H1 (cell line): ENCODE data around the gene DIAPH1. TPM values are rescaled to one million over a fixed set of nuclear protein-coding genes. Genes with fewer than 3 reads are reported as not detected.

Experiments used
- BACH1 ChIP-seq: IDR thresholded peaks from 2 replicates; pipeline ENCODE4 v1.6.1; 2012; ENCODE audit warnings: low read length, improper control_type of control experiment
- BRCA1 ChIP-seq: IDR thresholded peaks from 2 replicates; pipeline ENCODE4 v1.6.1; 2012; ENCODE audit warnings: low read depth, low read length, improper control_type of control experiment
- EGR1 ChIP-seq: IDR thresholded peaks from 2 replicates; pipeline ENCODE4 v1.6.1; 2011; ENCODE audit warnings: low read depth, low read length, borderline replicate concordance
- GTF2F1 ChIP-seq: IDR thresholded peaks from 2 replicates; pipeline ENCODE4 v1.6.1; 2012; ENCODE audit warnings: low read depth, low read length, improper control_type of control experiment, borderline replicate concordance
- JUND ChIP-seq: IDR thresholded peaks from 2 replicates; pipeline ENCODE4 v1.6.1; 2011; ENCODE audit warnings: mild to moderate bottlenecking, improper control_type of control experiment, low read length
- KDM5A ChIP-seq: fragments of 200-600 bp; IDR thresholded peaks from 2 replicates; pipeline ENCODE4 v1.7.1; 2012; ENCODE audit warnings: mild to moderate bottlenecking, low read length, inconsistent platforms, mixed read lengths
- MAFK ChIP-seq: IDR thresholded peaks from 2 replicates; pipeline ENCODE4 v1.6.1; 2012; ENCODE audit warnings: low read depth, mild to moderate bottlenecking, improper control_type of control experiment, low read length
- RBBP5 ChIP-seq: IDR thresholded peaks from 2 replicates; pipeline ENCODE4 v1.7.1; 2012; ENCODE audit warnings: low read depth, mild to moderate bottlenecking, inconsistent platforms, low read length, moderate library complexity, borderline replicate concordance
- TAF1 ChIP-seq: IDR thresholded peaks from 2 replicates; pipeline ENCODE4 v1.6.1; 2011; ENCODE audit warnings: mild to moderate bottlenecking, low read depth, low read length
- TAF7 ChIP-seq: optimal IDR thresholded peaks from 2 replicates; pipeline ENCODE3; 2011; ENCODE audit warnings: low read depth, mild to moderate bottlenecking, inconsistent platforms, low read length, moderate library complexity, borderline replicate concordance
- TBP ChIP-seq: IDR thresholded peaks from 2 replicates; pipeline ENCODE4 v1.6.1; 2011; ENCODE audit warnings: low read depth, low read length, improper control_type of control experiment
- polyA plus RNA-seq, 7 experiments: library from polyadenylated mRNA; depleted of rRNA in 3 of 7; stranded (reverse) in 5 of 7; unstranded in 2 of 7; fragments of >200 nt in 5 of 7; fragments of 200-250 nt in 2 of 7; gene quantifications; 1 replicate in 5 of 7; 2 replicates in 1 of 7; 4 replicates in 1 of 7; pipeline versions ENCODE4 v1.2.1 to v1.2.3, GENCODE V29; 2011 to 2013; ENCODE audit warnings: missing spikeins in 2 of 7, mixed read lengths in 2 of 7
- total RNA-seq: library from RNA; stranded (reverse); fragmentation: NEBNext Ultra II Directional; extraction: Animal tissue kit (Norgen Biotek cat#: 25700); gene quantifications from 2 replicates; pipeline ENCODE4 v1.2.1, GENCODE V29; 2021
- TF ChIP-seq, protein P1 (sequence below): IDR thresholded peaks from 2 replicates; pipeline ENCODE4 v1.6.1; 2012; ENCODE audit warnings: inconsistent platforms
- TF ChIP-seq, protein P2 (sequence below): IDR thresholded peaks from 2 replicates; pipeline ENCODE4 v1.6.1; 2011; ENCODE audit warnings: low read length, improper control_type of control experiment

The DIAPH1 gene
- total and polyA plus RNA-seq, 2 of the 8 experiments (the other 6 are each of a cell fraction or from before 2014, with no cell fraction given), result 61.2 to 114 TPM

DNA sequence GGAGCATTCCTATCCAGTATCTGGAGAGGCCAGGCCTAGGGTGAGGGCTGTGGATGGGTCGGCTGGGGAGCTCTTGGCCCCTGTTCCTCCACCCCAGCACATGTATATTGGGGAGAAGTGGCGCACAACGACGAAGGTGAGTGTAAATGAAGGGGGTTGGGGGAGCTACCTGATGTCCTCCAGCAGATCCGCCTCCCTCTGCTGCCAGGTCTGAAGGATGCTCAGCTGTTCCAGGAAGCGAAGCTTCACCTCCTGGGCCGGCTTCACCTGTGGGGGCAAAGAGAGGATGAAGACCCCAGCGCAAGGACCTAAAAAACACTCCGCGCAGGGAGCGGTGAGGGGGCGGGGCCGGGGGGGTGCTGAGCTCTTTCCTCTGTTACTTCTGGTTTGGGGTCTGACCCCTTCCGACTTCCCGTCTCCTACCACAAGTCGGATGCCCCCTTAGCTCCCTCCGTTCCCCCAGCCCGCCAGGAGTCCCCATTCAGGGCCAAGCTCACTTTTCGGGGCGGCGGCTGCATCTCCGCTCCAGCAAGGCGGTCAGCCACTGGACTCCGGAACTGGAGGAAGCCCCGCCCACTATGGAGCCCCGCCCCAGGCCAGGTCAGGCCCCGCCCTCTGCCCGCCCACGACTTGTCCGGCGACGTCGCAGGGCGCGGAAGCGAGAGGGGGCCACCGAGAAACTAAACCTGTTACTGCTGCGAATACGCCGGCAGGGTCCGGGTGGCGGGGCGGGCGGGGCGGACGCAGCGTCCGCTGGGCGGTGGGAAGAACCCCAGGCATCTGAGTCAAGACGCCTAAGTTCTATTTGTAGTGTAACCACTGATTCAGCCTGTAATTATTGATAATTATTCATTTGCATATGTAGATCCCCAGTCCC lies 32.3 kb upstream of the DIAPH1 start, which contains the start of gene FCHSD1 (continued):
- TF ChIP-seq KDM5A, result no peak
- TF ChIP-seq GTF2F1, result no peak
- TF ChIP-seq, protein P1, sequence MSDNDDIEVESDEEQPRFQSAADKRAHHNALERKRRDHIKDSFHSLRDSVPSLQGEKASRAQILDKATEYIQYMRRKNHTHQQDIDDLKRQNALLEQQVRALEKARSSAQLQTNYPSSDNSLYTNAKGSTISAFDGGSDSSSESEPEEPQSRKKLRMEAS, result peak; percentile 28; the same call in 1 of the 2 replicates
- no peak for TF ChIP-seq JUND
- TF ChIP-seq, protein P2, sequence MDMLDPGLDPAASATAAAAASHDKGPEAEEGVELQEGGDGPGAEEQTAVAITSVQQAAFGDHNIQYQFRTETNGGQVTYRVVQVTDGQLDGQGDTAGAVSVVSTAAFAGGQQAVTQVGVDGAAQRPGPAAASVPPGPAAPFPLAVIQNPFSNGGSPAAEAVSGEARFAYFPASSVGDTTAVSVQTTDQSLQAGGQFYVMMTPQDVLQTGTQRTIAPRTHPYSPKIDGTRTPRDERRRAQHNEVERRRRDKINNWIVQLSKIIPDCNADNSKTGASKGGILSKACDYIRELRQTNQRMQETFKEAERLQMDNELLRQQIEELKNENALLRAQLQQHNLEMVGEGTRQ, result no peak
- TF ChIP-seq BRCA1, result no peak
- TF ChIP-seq EGR1, result peak; percentile 80; the same call in 1 of the 2 replicates
- no peak for TF ChIP-seq MAFK
- no peak for TF ChIP-seq TAF7
- TF ChIP-seq RBBP5, result no peak
- TF ChIP-seq TAF1, result 0 out of 2 replicates have a peak, but pooled peaks have one; percentile 15
- TF ChIP-seq BACH1, result no peak
- peak; percentile 17; the same call in 1 of the 2 replicates for TF ChIP-seq TBP
